HG03095 (cell line): ENCODE results near the gene LRRC45.

Experiments used
- ATAC-seq: cut with Tn5 transposase; IDR thresholded peaks from one replicate; pipeline ENCODE4 v1.9.1; 2021; ENCODE audit warnings: moderate library complexity; ENCODE audit not compliant: unreplicated experiment

LRRC45 gene

GRCh38 chr17:82080048-82080788 is 57.1 kb downstream of the LRRC45 start:
- ATAC-seq: no peak
